Psoas muscle (tissue), 8 donors: ENCODE results near the gene MME. TPM values are rescaled to one million over a fixed set of nuclear protein-coding genes. Genes with fewer than 3 reads are reported as not detected.
A peak's percentile ranks its signal among the peaks of the same experiment; 100 is the strongest.

Source experiments
- ATAC-seq, 4 donors: fragments of 200-7000 bp; cut with Tn5 transposase; one replicate each; pipeline ENCODE4 v1.9.1; 2020; ENCODE audit warnings: moderate library complexity in 3 of 4, mild to moderate bottlenecking in 2 of 4
- DNase-seq, 2 donors: peaks; one replicate each; pipeline ENCODE4 v3.0.0-alpha.2; 2020
- H3K27ac ChIP-seq: fragments of 200-600 bp; one replicate; pipeline ENCODE4 v1.8.0; 2022
- H3K27me3 ChIP-seq, 3 donors: fragments of 200-600 bp in 1 of 3; one replicate each; pipeline versions ENCODE4 v1.6.1 to v1.8.0; 2013 to 2022; ENCODE audit warnings: low read length in 2 of 3, mild to moderate bottlenecking in 2 of 3, moderate library complexity in 1 of 3; ENCODE audit not compliant: insufficient read depth in 3 of 3
- H3K36me3 ChIP-seq, 2 donors: fragments of 200-600 bp in 1 of 2; one replicate each; pipeline versions ENCODE4 v1.6.1 to v1.8.0; 2013 to 2022; ENCODE audit warnings: low read depth in 1 of 2, mild to moderate bottlenecking in 1 of 2, moderate library complexity in 1 of 2; ENCODE audit not compliant: insufficient read depth in 1 of 2
- H3K4me1 ChIP-seq: fragments of 200-600 bp; one replicate; pipeline ENCODE4 v1.8.0; 2022
- H3K4me3 ChIP-seq: fragments of 200-600 bp; one replicate; pipeline ENCODE4 v1.8.0; 2022; ENCODE audit warnings: mild to moderate bottlenecking
- H3K9me3 ChIP-seq: fragments of 200-600 bp; one replicate; pipeline ENCODE4 v1.8.0; 2022
- WGBS, 3 donors: extraction: QIAGEN DNeasy Blood & Tissue Kit; methylation state at CpG; one replicate each; pipeline versions ENCODE4 v1.1.6 to v1.1.7; 2013; 5-methylcytosine and 5-hydroxymethylcytosine counted together
- intact Hi-C, 2 donors: fragments of 100-400 bp; cut with DNase I; formaldehyde crosslinking; loops; one replicate each; pipeline versions ENCODE4 v1.11.0 to v1.14.2; 2022
- polyA plus RNA-seq, 3 donors: library from polyadenylated mRNA; stranded (reverse); fragments of 200-250 nt; gene quantifications; one replicate each; pipeline ENCODE4 v1.2.3, GENCODE V29; 2013
- total RNA-seq, 4 donors: library from RNA; stranded (reverse); fragmentation: NEBNext Ultra II Directional in 2 of 4; extraction: Animal tissue kit (Norgen Biotek cat#: 25700) in 2 of 4; gene quantifications; one replicate each; pipeline versions ENCODE4 v1.2.1 to v1.2.4, GENCODE V29; 2021 to 2023
- TF ChIP-seq, protein P1 (sequence below): fragments of 200-600 bp; IDR thresholded peaks from one replicate; pipeline ENCODE4 v1.8.0; 2022; ENCODE audit warnings: antibody characterized with exemption
- donor health status: healthy with polysubstance abuse.
- donor health status: DM: no; HTN: no; CAD: no; lungs with moderate emphysema.
- donor health status: Bipolar disorder and iron deficiency.
- donor health status: healthy.
- donor health status: DM: yes; HTN: yes; CAD: no.
- donor health status: DM: no; HTN: no; CAD: no.
- donor health status: DM: no; HTN: no; CAD: no.
- donor health status: DM: yes; HTN: yes; CAD: no.

The MME gene
- total and polyA plus RNA-seq, 7 donors: 10.3 to 44.1 (median 38.5) TPM

DNA sequence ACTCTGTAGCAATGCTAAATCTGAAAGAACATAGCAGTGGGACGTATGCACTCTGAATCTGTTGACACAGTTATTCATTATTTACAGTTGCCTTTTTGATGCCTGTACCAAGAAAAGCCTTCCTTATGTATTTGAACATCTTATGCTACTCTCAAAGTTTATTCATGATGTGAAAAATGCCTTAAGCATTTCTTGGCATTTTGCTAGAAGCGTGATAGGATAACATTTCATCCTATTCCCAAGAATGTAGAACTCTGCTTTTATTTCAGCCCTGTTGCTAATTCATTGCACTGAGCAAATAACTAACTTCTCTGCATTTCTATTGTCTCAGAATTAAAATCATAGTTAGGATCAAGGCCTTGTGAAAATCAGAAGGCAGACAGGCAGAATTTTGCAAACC is 107.9 kb downstream of the MME start:
- peaks cover 7% of the 10 kb centered on the region for H3K9me3 ChIP-seq
- DNase-seq: no peak
- ATAC-seq: no peak
- intact Hi-C loops: no loop called here
- 49 to 80% (median 61%) methylated on average over 2 of the region's 2 CpGs for WGBS, 3 donors
- peaks cover 12% of the 10 kb centered on the region for H3K4me1 ChIP-seq
- H3K36me3 ChIP-seq: no peaks in the 10 kb centered on the region
- H3K4me3 ChIP-seq: no peak overlapping the region
- no peaks in the 10 kb centered on the region for H3K27me3 ChIP-seq
- TF ChIP-seq, protein P1, sequence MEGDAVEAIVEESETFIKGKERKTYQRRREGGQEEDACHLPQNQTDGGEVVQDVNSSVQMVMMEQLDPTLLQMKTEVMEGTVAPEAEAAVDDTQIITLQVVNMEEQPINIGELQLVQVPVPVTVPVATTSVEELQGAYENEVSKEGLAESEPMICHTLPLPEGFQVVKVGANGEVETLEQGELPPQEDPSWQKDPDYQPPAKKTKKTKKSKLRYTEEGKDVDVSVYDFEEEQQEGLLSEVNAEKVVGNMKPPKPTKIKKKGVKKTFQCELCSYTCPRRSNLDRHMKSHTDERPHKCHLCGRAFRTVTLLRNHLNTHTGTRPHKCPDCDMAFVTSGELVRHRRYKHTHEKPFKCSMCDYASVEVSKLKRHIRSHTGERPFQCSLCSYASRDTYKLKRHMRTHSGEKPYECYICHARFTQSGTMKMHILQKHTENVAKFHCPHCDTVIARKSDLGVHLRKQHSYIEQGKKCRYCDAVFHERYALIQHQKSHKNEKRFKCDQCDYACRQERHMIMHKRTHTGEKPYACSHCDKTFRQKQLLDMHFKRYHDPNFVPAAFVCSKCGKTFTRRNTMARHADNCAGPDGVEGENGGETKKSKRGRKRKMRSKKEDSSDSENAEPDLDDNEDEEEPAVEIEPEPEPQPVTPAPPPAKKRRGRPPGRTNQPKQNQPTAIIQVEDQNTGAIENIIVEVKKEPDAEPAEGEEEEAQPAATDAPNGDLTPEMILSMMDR: no peak
- no peak overlapping the region for H3K27ac ChIP-seq

DNA sequence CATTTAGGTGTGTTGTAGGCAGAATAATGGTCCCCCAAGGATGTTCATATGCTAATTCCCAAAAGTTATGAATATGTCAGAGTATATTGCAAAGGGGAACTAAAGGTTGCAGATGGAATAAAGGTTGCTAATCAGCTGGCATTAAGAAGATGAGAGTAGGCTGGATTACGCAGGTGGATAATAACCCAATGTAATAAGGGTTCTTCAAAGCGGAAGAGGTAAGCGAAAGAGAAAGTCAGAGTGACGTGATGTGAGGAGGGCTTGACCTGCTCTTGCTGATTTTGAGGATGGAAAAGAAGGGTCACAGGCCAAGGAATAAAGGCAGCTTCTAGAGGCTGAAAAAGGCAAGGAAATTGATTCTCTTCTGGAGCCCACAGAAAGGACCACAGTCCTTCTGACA is 109.4 kb downstream of the MME start:
- intact Hi-C loops: no loop called here

DNA sequence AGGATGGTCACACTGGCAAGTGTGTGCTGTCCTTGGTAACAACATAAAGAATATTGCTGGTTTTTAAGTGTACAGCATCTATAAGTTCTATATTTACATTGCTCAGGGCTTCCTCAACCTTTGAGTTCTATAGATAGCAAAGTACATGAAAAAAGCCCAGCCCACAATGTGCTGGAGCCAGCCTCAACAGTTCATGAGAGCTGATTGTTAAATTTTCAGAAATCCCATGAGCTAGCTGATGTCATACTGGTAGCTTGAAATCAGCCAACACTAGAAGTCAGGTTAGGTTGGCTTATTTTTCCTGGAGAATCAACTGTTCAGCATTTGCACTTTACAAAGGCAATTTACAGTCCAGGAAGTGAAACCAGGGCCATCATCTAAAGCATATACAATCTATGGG is 110.6 kb downstream of the MME start:
- no peaks in the 10 kb centered on the region for H3K27me3 ChIP-seq
- TF ChIP-seq, protein P1: no peak
- intact Hi-C loops: loop anchor here in 1 of 2 donors (5.0 kb wide), 1 partner anchor 42 kb away; no protein-coding TSS in a partner anchor
- ATAC-seq: no peak
- H3K4me1 ChIP-seq: peaks cover 28% of the 10 kb centered on the region
- no peak overlapping the region for H3K4me3 ChIP-seq
- H3K27ac ChIP-seq: no peak overlapping the region
- H3K9me3 ChIP-seq: peaks cover 7% of the 10 kb centered on the region
- no peak for DNase-seq
- no peaks in the 10 kb centered on the region for H3K36me3 ChIP-seq

More for the DNA sequence above, 109.4 kb downstream of the MME start:
- no peaks in the 10 kb centered on the region for H3K27me3 ChIP-seq
- no peak overlapping the region for H3K27ac ChIP-seq
- TF ChIP-seq, protein P1: no peak
- peaks cover 26% of the 10 kb centered on the region for H3K4me1 ChIP-seq
- ATAC-seq (no peak), DNase-seq (no peak)
- H3K4me3 ChIP-seq: no peak overlapping the region
- no peaks in the 10 kb centered on the region for H3K36me3 ChIP-seq
- peaks cover 7% of the 10 kb centered on the region for H3K9me3 ChIP-seq
- WGBS, 3 donors: 92 to 97% (median 96%) methylated on average over 4 of the region's 4 CpGs

DNA sequence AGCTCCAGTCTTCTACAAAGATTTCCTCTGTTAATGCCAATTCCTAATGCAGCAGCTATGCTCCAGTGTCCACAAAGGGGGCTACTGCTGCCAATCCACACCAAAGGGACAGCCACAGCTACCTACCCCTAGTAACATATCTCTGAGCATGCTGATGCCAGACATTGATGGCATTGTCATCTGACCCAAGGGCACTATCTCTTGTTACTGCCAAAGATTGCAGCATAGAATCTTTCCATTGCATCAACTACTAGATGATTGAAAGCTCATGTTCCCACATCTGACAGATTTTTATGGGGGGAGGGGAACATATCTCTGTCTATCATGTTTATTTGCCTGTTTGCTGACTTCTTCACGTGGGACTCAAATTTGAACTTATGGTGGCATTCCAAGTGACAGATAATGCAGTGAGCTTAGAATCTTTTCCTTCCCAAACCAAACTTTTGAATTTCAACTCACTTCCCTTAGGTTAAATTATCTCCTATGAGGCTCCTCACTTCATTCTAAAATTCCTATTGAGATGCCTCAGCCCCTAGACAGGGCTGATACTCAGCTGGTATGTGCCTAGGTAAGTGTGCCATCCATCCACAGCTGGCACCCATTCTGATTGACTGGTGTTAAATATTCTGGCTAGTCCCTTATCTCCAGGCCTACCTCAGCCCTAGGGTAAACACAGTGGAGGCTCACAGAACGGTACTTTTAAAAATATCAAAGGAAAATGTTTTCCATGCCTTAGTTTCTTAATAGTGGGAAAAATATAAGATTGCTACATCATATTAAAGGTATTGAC is 113.0 kb downstream of the MME start:
- TF ChIP-seq, protein P1: no peak
- Histone ChIP-seq H3K36me3 (no peaks in the 10 kb centered on the region), H3K27ac (peak overlapping the region; percentile 90), H3K4me1 (peaks cover 36% of the 10 kb centered on the region), H3K27me3 (no peaks in the 10 kb centered on the region), H3K9me3 (peaks cover 7% of the 10 kb centered on the region), H3K4me3 (no peak overlapping the region)
- 33 to 41% (median 36%) methylated on average over 2 of the region's 2 CpGs for WGBS, 3 donors
- intact Hi-C loops: loop anchor here (2.0 to 5.0 kb wide), 3 partner anchors 39 to 124 kb away; partner anchors contain the start of gene STRIT1 (in 1 of the 2)
- DNase-seq (no peak), ATAC-seq (peak; percentile 85 to 91 (median 88))
